ENCODE measurements around the gene STK17B. TPM values are rescaled to one million over a fixed set of nuclear protein-coding genes. Genes with fewer than 3 reads are reported as not detected.

STK17B gene
- total and polyA plus RNA-seq, 10 of the 15 experiments (the other 5 are each of a cell fraction or from before 2014, with no cell fraction given), result 21.2 to 108 (median 53.7) TPM

DNA sequence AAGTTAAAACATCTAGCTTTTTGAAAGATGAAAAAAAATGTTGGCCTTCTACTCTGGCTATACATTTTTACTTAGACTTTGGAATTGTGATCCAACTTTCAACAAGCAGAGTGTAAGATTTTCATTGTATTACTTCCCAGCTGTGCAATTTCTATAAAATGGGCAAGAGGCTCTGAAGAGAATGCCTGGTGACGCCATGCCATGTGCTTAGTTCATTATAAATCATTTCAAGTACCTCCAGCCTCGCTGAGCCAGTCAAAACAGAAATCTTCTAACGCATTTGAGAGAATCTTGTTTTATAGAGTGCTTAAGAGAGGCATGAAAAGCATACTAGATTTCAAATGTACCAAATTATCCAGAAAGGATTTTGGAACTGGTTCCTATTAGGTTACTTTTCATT, 10.1 kb upstream of the STK17B start:
- Histone ChIP-seq H3K4me3 (no peak overlapping the region), H2AFZ (ENCODE audit: control insufficient read depth, low read depth, low read length) (no peak overlapping the region), H3K9me3 (replicated peaks; ENCODE audit: control insufficient read depth, insufficient read depth, low read length) (no peaks in the 10 kb centered on the region), H4K20me1 (ENCODE audit: control insufficient read depth, insufficient read depth) (no peaks in the 10 kb centered on the region), H3K79me2 (ENCODE audit: control insufficient read depth, insufficient read depth, low read length) (no peaks in the 10 kb centered on the region), H3K9ac (ENCODE audit: control insufficient read depth, insufficient read depth, low read length) (no peak overlapping the region), H3K27me3 (replicated peaks in 1 of 2; ENCODE audit: control insufficient read depth in 2 of 2, insufficient read depth in 2 of 2, low read length in 1 of 2) (no peaks in the 10 kb centered on the region), H3K4me2 (ENCODE audit: control insufficient read depth, insufficient read depth) (no peak overlapping the region), H3K4me1 (ENCODE audit: control insufficient read depth, insufficient read depth, low read length) (peaks cover 38% of the 10 kb centered on the region), H3K36me3 (ENCODE audit: control insufficient read depth in 2 of 2, insufficient read depth in 2 of 2, low read length in 1 of 2) (no peaks in the 10 kb centered on the region), H3K27ac (ENCODE audit: control insufficient read depth, insufficient read depth) (no peak overlapping the region)
- RAD21 ChIA-PET (ENCODE audit: unreplicated experiment), result interaction anchor here (0.7 to 6.3 kb wide), 23 partner anchors 10 to 594 kb away, joined by 3 to 65 read pairs (median 7); partner anchors contain the start of gene STK17B
- TF ChIP-seq TCF12 (IDR thresholded peaks at IDR 0.05; ENCODE audit: low read depth, low read length) (no peak), EGR1 (IDR thresholded peaks at IDR 0.05; ENCODE audit: borderline replicate concordance in 1 of 2, low read depth in 2 of 2, low read length in 2 of 2) (no peak), GABPA (IDR thresholded peaks at IDR 0.05; ENCODE audit: low read depth) (no peak), TARDBP (IDR thresholded peaks at IDR 0.05; ENCODE audit: borderline replicate concordance) (no peak), CHD1 (IDR thresholded peaks at IDR 0.05; ENCODE audit: low read depth, low read length) (no peak), REST (IDR thresholded peaks at IDR 0.05; ENCODE audit: low read depth, low read length) (no peak), ETV6 (conservative IDR thresholded peaks at IDR 0.05 in 1 of 2, IDR thresholded peaks at IDR 0.05 in 1 of 2; ENCODE audit: borderline replicate concordance in 1 of 2, low read depth in 1 of 2) (no peak)
- TF ChIP-seq, protein P1, sequence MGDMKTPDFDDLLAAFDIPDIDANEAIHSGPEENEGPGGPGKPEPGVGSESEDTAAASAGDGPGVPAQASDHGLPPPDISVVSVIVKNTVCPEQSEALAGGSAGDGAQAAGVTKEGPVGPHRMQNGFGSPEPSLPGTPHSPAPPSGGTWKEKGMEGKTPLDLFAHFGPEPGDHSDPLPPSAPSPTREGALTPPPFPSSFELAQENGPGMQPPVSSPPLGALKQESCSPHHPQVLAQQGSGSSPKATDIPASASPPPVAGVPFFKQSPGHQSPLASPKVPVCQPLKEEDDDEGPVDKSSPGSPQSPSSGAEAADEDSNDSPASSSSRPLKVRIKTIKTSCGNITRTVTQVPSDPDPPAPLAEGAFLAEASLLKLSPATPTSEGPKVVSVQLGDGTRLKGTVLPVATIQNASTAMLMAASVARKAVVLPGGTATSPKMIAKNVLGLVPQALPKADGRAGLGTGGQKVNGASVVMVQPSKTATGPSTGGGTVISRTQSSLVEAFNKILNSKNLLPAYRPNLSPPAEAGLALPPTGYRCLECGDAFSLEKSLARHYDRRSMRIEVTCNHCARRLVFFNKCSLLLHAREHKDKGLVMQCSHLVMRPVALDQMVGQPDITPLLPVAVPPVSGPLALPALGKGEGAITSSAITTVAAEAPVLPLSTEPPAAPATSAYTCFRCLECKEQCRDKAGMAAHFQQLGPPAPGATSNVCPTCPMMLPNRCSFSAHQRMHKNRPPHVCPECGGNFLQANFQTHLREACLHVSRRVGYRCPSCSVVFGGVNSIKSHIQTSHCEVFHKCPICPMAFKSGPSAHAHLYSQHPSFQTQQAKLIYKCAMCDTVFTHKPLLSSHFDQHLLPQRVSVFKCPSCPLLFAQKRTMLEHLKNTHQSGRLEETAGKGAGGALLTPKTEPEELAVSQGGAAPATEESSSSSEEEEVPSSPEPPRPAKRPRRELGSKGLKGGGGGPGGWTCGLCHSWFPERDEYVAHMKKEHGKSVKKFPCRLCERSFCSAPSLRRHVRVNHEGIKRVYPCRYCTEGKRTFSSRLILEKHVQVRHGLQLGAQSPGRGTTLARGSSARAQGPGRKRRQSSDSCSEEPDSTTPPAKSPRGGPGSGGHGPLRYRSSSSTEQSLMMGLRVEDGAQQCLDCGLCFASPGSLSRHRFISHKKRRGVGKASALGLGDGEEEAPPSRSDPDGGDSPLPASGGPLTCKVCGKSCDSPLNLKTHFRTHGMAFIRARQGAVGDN (IDR thresholded peaks at IDR 0.05), result no peak
- POLR2A ChIA-PET, result interaction anchor here (0.6 to 4.0 kb wide), 20 partner anchors 8 to 95 kb away, joined by 3 to 24 read pairs (median 5); partner anchors contain the start of gene STK17B
- SMC1A ChIA-PET (ENCODE audit: uncharacterized antibody, unreplicated experiment), result interaction anchor here (0.7 to 6.0 kb wide), 21 partner anchors 11 to 1123 kb away, joined by 3 to 143 read pairs (median 12); partner anchors contain the start of gene STK17B
- DNase-seq (ENCODE audit: low read depth, low spot score), result no peak
- intact Hi-C loops (cut with micrococcal nuclease; ENCODE audit: unreplicated experiment) (no loop called here), in situ Hi-C loops (cut with MboI) (no loop called here)
- BruUV-seq (replicated peaks), result no TSS peak
- CTCF ChIA-PET, result interaction anchor here (0.7 to 3.5 kb wide), 13 partner anchors 10 to 620 kb away, joined by 3 to 20 read pairs (median 5); partner anchors contain the start of gene STK17B
- no peak for FAIRE-seq
- WGBS (ENCODE audit: insufficient coverage, insufficient replicate concordance, low lambda C conversion rate, missing lambda C conversion rate), result 33% methylated on average over 3 of the region's 3 CpGs
- no peak for ATAC-seq

Measured in GM12878 (cell line).